Measurements from ENCODE around the gene LAMP1.

DNA sequence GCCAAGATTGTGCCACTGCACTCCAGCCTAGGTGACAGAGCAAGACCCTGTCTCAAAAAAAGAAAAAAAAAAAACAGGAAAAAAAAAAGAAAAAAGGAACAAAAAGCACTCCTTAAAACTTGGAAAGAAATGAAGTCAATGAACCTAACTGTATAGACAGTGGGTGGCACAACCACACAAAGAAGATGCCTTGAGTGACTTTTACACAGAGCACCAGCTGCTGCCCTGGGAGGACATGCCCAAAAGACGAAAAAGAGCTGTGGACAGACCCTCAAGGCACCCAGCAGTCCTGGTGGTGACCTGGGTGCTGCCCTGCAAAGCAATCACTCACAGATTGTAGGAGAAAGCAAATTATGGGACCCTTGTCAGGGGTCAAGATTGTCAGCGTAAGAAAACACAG is 5.9 kb upstream of the LAMP1 start:
- TF ChIP-seq, protein P1, sequence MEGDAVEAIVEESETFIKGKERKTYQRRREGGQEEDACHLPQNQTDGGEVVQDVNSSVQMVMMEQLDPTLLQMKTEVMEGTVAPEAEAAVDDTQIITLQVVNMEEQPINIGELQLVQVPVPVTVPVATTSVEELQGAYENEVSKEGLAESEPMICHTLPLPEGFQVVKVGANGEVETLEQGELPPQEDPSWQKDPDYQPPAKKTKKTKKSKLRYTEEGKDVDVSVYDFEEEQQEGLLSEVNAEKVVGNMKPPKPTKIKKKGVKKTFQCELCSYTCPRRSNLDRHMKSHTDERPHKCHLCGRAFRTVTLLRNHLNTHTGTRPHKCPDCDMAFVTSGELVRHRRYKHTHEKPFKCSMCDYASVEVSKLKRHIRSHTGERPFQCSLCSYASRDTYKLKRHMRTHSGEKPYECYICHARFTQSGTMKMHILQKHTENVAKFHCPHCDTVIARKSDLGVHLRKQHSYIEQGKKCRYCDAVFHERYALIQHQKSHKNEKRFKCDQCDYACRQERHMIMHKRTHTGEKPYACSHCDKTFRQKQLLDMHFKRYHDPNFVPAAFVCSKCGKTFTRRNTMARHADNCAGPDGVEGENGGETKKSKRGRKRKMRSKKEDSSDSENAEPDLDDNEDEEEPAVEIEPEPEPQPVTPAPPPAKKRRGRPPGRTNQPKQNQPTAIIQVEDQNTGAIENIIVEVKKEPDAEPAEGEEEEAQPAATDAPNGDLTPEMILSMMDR (conservative IDR thresholded peaks at IDR 0.05; ENCODE audit: low read length): no peak
- TF ChIP-seq EZH2phosphoT487 (IDR thresholded peaks at IDR 0.05; ENCODE audit: borderline replicate concordance, low read depth, low read length): no peak

Measured in OCI-LY7 (cell line).